Stimulated activated CD4-positive, alpha-beta T cell treated with anti-CD3 and anti-CD28 coated beads, Interleukin-12 subunit alpha, Interleukin-12 subunit beta, amount 100 ng/mL, for 4 hours (primary cell): Measurements from ENCODE around the gene DDX52.

Experiments used
- DNase-seq: peaks from one replicate; pipeline ENCODE4 v3.0.0-alpha.2; 2020

Gene DDX52

GRCh38 chr17:37571674-37572073, 71.6 kb downstream of the DDX52 start:
- DNase-seq = no peak

- peak; percentile 17 for DNase-seq
Measured at GRCh38 chr17:37570527-37571093, 72.6 kb downstream of the DDX52 start.

GRCh38 chr17:37568350-37569053, 74.7 kb downstream of the DDX52 start:
- DNase-seq = no peak

GRCh38 chr17:37567538-37567937, 75.7 kb downstream of the DDX52 start:
- DNase-seq = no peak

GRCh38 chr17:37567137-37567536, 76.1 kb downstream of the DDX52 start:
- no peak for DNase-seq

GRCh38 chr17:37564252-37564651, 79.0 kb downstream of the DDX52 start:
- no peak for DNase-seq

GRCh38 chr17:37562016-37562745, 81.1 kb downstream of the DDX52 start:
- DNase-seq = no peak
